Tibial nerve (tissue), 4 donors: Measurements from ENCODE around the gene MRPS30. TPM values are rescaled to one million over a fixed set of nuclear protein-coding genes. Genes with fewer than 3 reads are reported as not detected.

ENCODE experiments used
- DNase-seq, 2 donors: peaks; one replicate each; pipeline ENCODE4 v3.0.0-alpha.2; 2019; ENCODE audit warnings: low spot score in 2 of 2
- H3K27ac ChIP-seq, 4 donors: fragments of 200-600 bp; sonication (generic) in 3 of 4; one replicate each; pipeline ENCODE4 v1.5.1; 2017 to 2019; ENCODE audit warnings: mild to moderate bottlenecking in 1 of 4
- H3K27me3 ChIP-seq, 2 donors: fragments of 200-600 bp; sonication (generic) in 1 of 2; one replicate each; pipeline versions ENCODE4 v1.5.1 to v1.6.0; 2017 to 2019
- H3K36me3 ChIP-seq, 3 donors: fragments of 200-600 bp; sonication (generic); one replicate each; pipeline ENCODE4 v1.5.1; 2018 to 2019
- H3K4me1 ChIP-seq, 4 donors: fragments of 200-600 bp; sonication (generic) in 3 of 4; one replicate each; pipeline ENCODE4 v1.5.1; 2017 to 2019
- H3K4me3 ChIP-seq, 4 donors: fragments of 200-600 bp; sonication (generic) in 3 of 4; one replicate each; pipeline ENCODE4 v1.5.1; 2017 to 2019; ENCODE audit warnings: mild to moderate bottlenecking in 1 of 4, moderate library complexity in 1 of 4
- H3K9me3 ChIP-seq, 4 donors: fragments of 200-600 bp; sonication (generic) in 3 of 4; one replicate each; pipeline ENCODE4 v1.5.1; 2017 to 2019
- EP300 ChIP-seq, 2 donors: sonication (generic); formaldehyde crosslinking; IDR thresholded peaks; one replicate each; pipeline ENCODE4 v1.6.1; 2017; ENCODE audit warnings: antibody characterized with exemption in 2 of 2, mild to moderate bottlenecking in 1 of 2
- POLR2A ChIP-seq, 2 donors: fragments of 450-650 bp; IDR thresholded peaks; one replicate each; pipeline ENCODE4 v1.6.1; 2017; ENCODE audit warnings: antibody characterized with exemption in 2 of 2, mild to moderate bottlenecking in 2 of 2, moderate library complexity in 2 of 2
- WGBS, 2 donors: methylation state at CpG; one replicate each; pipeline ENCODE4 v1.1.5; 2018; 5-methylcytosine and 5-hydroxymethylcytosine counted together
- total RNA-seq, 4 donors: library from RNA; depleted of rRNA; stranded (reverse); fragments of >200 nt; gene quantifications; one replicate each; pipeline ENCODE4 v1.1.0, GENCODE V29; 2016
- TF ChIP-seq, protein P1 (sequence below), 5 experiments: fragments of 200-600 bp in 3 of 5; fragments of 450-650 bp in 2 of 5; sonication (generic) in 3 of 5; IDR thresholded peaks; one replicate each; pipeline ENCODE4 v1.5.1; 2016 to 2019; ENCODE audit warnings: antibody characterized with exemption in 5 of 5, mild to moderate bottlenecking in 3 of 5, moderate library complexity in 2 of 5

The MRPS30 gene
- total RNA-seq, 4 donors from 2014 or later, result 55.1 to 74.7 (median 64.2) TPM

- Histone ChIP-seq H3K4me1 (no peaks in the 10 kb centered on the region), H3K36me3 (peaks cover 0 to 10% (median 0%) of the 10 kb centered on the region in 3 donors), H3K9me3 (peaks cover 0 to 6% (median 0%) of the 10 kb centered on the region in 4 donors), H3K27me3 (no peaks in the 10 kb centered on the region), H3K27ac (no peak overlapping the region), H3K4me3 (no peak overlapping the region)
- 88 to 92% methylated on average over 1 of the region's 1 CpG for WGBS, 2 donors
- DNase-seq, result no peak
- no peak for TF ChIP-seq EP300 (IDR thresholded peaks at IDR 0.05)
- no peak for TF ChIP-seq POLR2A (IDR thresholded peaks at IDR 0.05)
These were observed 30.4 kb downstream of the MRPS30 start for GRCh38 chr5:44839018-44839681.

GRCh38 chr5:44842496-44843282 lies 33.9 kb downstream of the MRPS30 start:
- Histone ChIP-seq H3K4me3 (no peak overlapping the region), H3K27me3 (no peaks in the 10 kb centered on the region), H3K27ac (no peak overlapping the region), H3K9me3 (peaks cover 0 to 6% (median 0%) of the 10 kb centered on the region in 4 donors), H3K4me1 (no peaks in the 10 kb centered on the region), H3K36me3 (peaks cover 0 to 10% (median 0%) of the 10 kb centered on the region in 3 donors)
- no peak for DNase-seq
- TF ChIP-seq EP300 (IDR thresholded peaks at IDR 0.05) (no peak), POLR2A (IDR thresholded peaks at IDR 0.05) (no peak)
- TF ChIP-seq, protein P1, sequence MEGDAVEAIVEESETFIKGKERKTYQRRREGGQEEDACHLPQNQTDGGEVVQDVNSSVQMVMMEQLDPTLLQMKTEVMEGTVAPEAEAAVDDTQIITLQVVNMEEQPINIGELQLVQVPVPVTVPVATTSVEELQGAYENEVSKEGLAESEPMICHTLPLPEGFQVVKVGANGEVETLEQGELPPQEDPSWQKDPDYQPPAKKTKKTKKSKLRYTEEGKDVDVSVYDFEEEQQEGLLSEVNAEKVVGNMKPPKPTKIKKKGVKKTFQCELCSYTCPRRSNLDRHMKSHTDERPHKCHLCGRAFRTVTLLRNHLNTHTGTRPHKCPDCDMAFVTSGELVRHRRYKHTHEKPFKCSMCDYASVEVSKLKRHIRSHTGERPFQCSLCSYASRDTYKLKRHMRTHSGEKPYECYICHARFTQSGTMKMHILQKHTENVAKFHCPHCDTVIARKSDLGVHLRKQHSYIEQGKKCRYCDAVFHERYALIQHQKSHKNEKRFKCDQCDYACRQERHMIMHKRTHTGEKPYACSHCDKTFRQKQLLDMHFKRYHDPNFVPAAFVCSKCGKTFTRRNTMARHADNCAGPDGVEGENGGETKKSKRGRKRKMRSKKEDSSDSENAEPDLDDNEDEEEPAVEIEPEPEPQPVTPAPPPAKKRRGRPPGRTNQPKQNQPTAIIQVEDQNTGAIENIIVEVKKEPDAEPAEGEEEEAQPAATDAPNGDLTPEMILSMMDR (IDR thresholded peaks at IDR 0.05), result no peak
- 93 to 97% methylated on average over 2 of the region's 2 CpGs for WGBS, 2 donors

GRCh38 chr5:44844744-44845143 lies 36.0 kb downstream of the MRPS30 start:
- TF ChIP-seq, protein P1 (IDR thresholded peaks at IDR 0.05), result no peak
- TF ChIP-seq POLR2A (IDR thresholded peaks at IDR 0.05) (no peak), EP300 (IDR thresholded peaks at IDR 0.05) (no peak)
- Histone ChIP-seq H3K9me3 (no peaks in the 10 kb centered on the region), H3K27ac (no peak overlapping the region), H3K4me1 (no peaks in the 10 kb centered on the region), H3K4me3 (no peak overlapping the region), H3K27me3 (no peaks in the 10 kb centered on the region), H3K36me3 (no peaks in the 10 kb centered on the region)
- WGBS, 2 donors, result 89 to 92% methylated on average over 1 of the region's 1 CpG
- DNase-seq, result no peak

- no peak overlapping the region for H3K4me3 ChIP-seq
- no peaks in the 10 kb centered on the region for H3K36me3 ChIP-seq
- H3K27ac ChIP-seq, result no peak overlapping the region
- DNase-seq, result no peak
- no peaks in the 10 kb centered on the region for H3K27me3 ChIP-seq
- H3K4me1 ChIP-seq, result no peaks in the 10 kb centered on the region
- WGBS, 2 donors, result 60 to 61% methylated on average over 4 of the region's 4 CpGs
- TF ChIP-seq, protein P1 (IDR thresholded peaks at IDR 0.05), result no peak
- TF ChIP-seq POLR2A (IDR thresholded peaks at IDR 0.05) (no peak), EP300 (IDR thresholded peaks at IDR 0.05) (no peak)
- no peaks in the 10 kb centered on the region for H3K9me3 ChIP-seq
These were observed 37.0 kb downstream of the MRPS30 start for GRCh38 chr5:44845777-44846176.

DNA sequence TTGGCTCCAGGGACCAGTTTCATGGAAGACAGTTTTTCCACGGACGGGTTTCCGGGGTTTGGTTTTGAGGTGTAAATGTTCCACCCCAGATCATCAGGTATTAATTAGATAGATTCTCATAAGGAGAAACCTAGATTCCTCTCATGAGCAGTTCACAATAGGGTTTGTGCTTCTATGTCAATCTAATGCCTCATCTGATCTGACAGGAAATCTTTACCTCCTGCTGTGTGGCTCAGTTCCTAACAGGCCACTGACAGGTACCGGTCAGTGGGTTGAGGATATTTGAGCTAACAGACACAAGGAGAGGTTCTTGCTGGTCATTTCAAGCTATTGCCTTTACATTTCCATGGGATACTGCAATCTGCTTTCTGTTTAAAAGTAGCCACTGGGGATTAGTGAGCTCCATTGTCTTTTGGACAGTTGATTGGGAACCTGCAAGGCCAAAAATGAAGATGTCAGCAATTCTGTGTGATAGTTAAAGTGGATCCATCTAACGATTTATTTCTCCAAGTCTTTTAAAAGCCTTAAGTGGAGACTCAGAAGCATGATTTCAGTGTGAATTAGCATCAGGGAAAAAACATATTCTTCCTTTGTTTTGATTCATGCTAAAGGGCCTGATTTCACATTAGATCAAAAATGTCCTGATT lies 38.6 kb downstream of the MRPS30 start:
- no peaks in the 10 kb centered on the region for H3K27me3 ChIP-seq
- WGBS, 2 donors, result 90 to 93% methylated on average over 5 of the region's 5 CpGs
- H3K4me1 ChIP-seq, result no peaks in the 10 kb centered on the region
- H3K4me3 ChIP-seq, result no peak overlapping the region
- no peaks in the 10 kb centered on the region for H3K36me3 ChIP-seq
- H3K9me3 ChIP-seq, result no peaks in the 10 kb centered on the region
- no peak for DNase-seq
- H3K27ac ChIP-seq, result no peak overlapping the region
- TF ChIP-seq POLR2A (IDR thresholded peaks at IDR 0.05), result no peak
- TF ChIP-seq EP300 (IDR thresholded peaks at IDR 0.05), result no peak
- TF ChIP-seq, protein P1 (IDR thresholded peaks at IDR 0.05), result no peak
